Tibial nerve (tissue), 4 donors: Measurements from ENCODE around the gene ZNF813.
"Not testable (repeated sequence)": the region's sequence is repeated elsewhere in the genome, so short reads cannot be mapped to it uniquely, and the experiment has no call there.

Source experiments
- EP300 ChIP-seq, 2 donors: sonication (generic); formaldehyde crosslinking; IDR thresholded peaks; one replicate each; pipeline ENCODE4 v1.6.1; 2017; ENCODE audit warnings: antibody characterized with exemption in 2 of 2, mild to moderate bottlenecking in 1 of 2
- POLR2A ChIP-seq, 2 donors: fragments of 450-650 bp; IDR thresholded peaks; one replicate each; pipeline ENCODE4 v1.6.1; 2017; ENCODE audit warnings: antibody characterized with exemption in 2 of 2, mild to moderate bottlenecking in 2 of 2, moderate library complexity in 2 of 2
- TF ChIP-seq, protein P1 (sequence below), 5 experiments: fragments of 200-600 bp in 3 of 5; fragments of 450-650 bp in 2 of 5; sonication (generic) in 3 of 5; IDR thresholded peaks; one replicate each; pipeline ENCODE4 v1.5.1; 2016 to 2019; ENCODE audit warnings: antibody characterized with exemption in 5 of 5, mild to moderate bottlenecking in 3 of 5, moderate library complexity in 2 of 5

DNA sequence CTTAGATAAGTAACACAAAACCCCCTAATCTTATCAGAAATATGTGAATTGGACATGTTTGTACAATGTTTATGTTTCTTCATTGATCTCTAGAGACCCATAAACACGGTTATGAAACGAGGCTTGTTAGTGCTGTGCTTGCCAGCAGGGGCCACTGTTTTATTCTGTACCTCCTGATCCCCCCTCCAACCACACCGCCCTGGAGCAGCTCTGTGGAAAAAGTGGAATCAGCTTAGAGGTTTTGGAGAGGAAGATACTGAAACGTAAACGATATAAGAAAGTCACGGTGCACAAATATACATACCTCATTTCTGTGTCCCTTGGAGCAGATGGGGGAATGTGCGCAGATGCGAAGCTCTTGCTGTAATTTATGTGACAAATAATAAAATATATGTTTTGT lies 43.9 kb upstream of the ZNF813 start:
- TF ChIP-seq, protein P1, sequence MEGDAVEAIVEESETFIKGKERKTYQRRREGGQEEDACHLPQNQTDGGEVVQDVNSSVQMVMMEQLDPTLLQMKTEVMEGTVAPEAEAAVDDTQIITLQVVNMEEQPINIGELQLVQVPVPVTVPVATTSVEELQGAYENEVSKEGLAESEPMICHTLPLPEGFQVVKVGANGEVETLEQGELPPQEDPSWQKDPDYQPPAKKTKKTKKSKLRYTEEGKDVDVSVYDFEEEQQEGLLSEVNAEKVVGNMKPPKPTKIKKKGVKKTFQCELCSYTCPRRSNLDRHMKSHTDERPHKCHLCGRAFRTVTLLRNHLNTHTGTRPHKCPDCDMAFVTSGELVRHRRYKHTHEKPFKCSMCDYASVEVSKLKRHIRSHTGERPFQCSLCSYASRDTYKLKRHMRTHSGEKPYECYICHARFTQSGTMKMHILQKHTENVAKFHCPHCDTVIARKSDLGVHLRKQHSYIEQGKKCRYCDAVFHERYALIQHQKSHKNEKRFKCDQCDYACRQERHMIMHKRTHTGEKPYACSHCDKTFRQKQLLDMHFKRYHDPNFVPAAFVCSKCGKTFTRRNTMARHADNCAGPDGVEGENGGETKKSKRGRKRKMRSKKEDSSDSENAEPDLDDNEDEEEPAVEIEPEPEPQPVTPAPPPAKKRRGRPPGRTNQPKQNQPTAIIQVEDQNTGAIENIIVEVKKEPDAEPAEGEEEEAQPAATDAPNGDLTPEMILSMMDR (IDR thresholded peaks at IDR 0.05) = not testable (repeated sequence)
- not testable (repeated sequence) for TF ChIP-seq POLR2A, EP300 (IDR thresholded peaks at IDR 0.05)
